Neuron (in vitro differentiated cells): ENCODE results near the gene SYAP1.

ENCODE experiments used
- H2AFZ ChIP-seq: one replicate; pipeline ENCODE4 v1.6.1; 2013; ENCODE audit warnings: low read depth, mild to moderate bottlenecking, inconsistent platforms, low read length, moderate library complexity
- H3K27me3 ChIP-seq: one replicate; pipeline ENCODE4 v1.6.1; 2013; ENCODE audit warnings: low read length; ENCODE audit not compliant: insufficient read depth
- H3K36me3 ChIP-seq: one replicate; pipeline ENCODE4 v1.6.1; 2013; ENCODE audit warnings: low read length; ENCODE audit not compliant: insufficient read depth
- H3K4me1 ChIP-seq: one replicate; pipeline ENCODE4 v1.6.1; 2013; ENCODE audit warnings: low read length; ENCODE audit not compliant: insufficient read depth
- H3K4me3 ChIP-seq: 2 replicates; pipeline ENCODE4 v1.5.1; 2013; ENCODE audit warnings: mild to moderate bottlenecking, low read length, moderate library complexity
- H3K9me3 ChIP-seq: one replicate; pipeline ENCODE4 v1.6.1; 2013; ENCODE audit warnings: low read length

SYAP1 gene

GRCh38 chrX:16719334-16720084 is at the start of gene SYAP1:
Gene SYAP1 (plus strand): TSS chrX:16719612. CDS start chrX:16719725, 113 bp downstream.
- peaks cover 6% of the 10 kb centered on the region for H3K4me1 ChIP-seq
- H3K27me3 ChIP-seq, result no peaks in the 10 kb centered on the region
- no peaks in the 10 kb centered on the region for H3K9me3 ChIP-seq
- H3K36me3 ChIP-seq, result peaks cover 2% of the 10 kb centered on the region
- peak within 1 kb of the TSS; percentile 78 for H3K4me3 ChIP-seq
- H2AFZ ChIP-seq, result peak within 1 kb of the TSS; percentile 7

- Histone ChIP-seq H3K36me3 (peaks cover 39% of the 10 kb centered on the region), H3K4me3 (no peak overlapping the region), H2AFZ (no peak overlapping the region), H3K9me3 (no peaks in the 10 kb centered on the region), H3K4me1 (no peaks in the 10 kb centered on the region), H3K27me3 (no peaks in the 10 kb centered on the region)
Measured at GRCh38 chrX:16671005-16671404, 48.4 kb upstream of the SYAP1 start.

- no peak overlapping the region for H3K4me3 ChIP-seq
- H3K4me1 ChIP-seq, result no peaks in the 10 kb centered on the region
- H3K9me3 ChIP-seq, result no peaks in the 10 kb centered on the region
- H2AFZ ChIP-seq, result no peak overlapping the region
- H3K27me3 ChIP-seq, result no peaks in the 10 kb centered on the region
- H3K36me3 ChIP-seq, result peaks cover 48% of the 10 kb centered on the region
Measured at GRCh38 chrX:16678689-16679088, 40.7 kb upstream of the SYAP1 start.

GRCh38 chrX:16683007-16683664 is 36.3 kb upstream of the SYAP1 start:
- H3K4me3 ChIP-seq, result no peak overlapping the region
- H3K9me3 ChIP-seq, result no peaks in the 10 kb centered on the region
- H3K4me1 ChIP-seq, result no peaks in the 10 kb centered on the region
- H3K27me3 ChIP-seq, result no peaks in the 10 kb centered on the region
- H2AFZ ChIP-seq, result no peak overlapping the region
- peaks cover 56% of the 10 kb centered on the region for H3K36me3 ChIP-seq

GRCh38 chrX:16687514-16687913 is 31.9 kb upstream of the SYAP1 start:
- peaks cover 68% of the 10 kb centered on the region for H3K36me3 ChIP-seq
- H3K27me3 ChIP-seq, result no peaks in the 10 kb centered on the region

GRCh38 chrX:16695079-16695676 is 24.2 kb upstream of the SYAP1 start:
- Histone ChIP-seq H3K9me3 (no peaks in the 10 kb centered on the region), H2AFZ (no peak overlapping the region), H3K27me3 (no peaks in the 10 kb centered on the region), H3K36me3 (peaks cover 61% of the 10 kb centered on the region), H3K4me1 (no peaks in the 10 kb centered on the region), H3K4me3 (no peak overlapping the region)

More at GRCh38 chrX:16687514-16687913, 31.9 kb upstream of the SYAP1 start:
- Histone ChIP-seq H2AFZ (no peak overlapping the region), H3K9me3 (no peaks in the 10 kb centered on the region), H3K4me3 (no peak overlapping the region), H3K4me1 (no peaks in the 10 kb centered on the region)

- no peak overlapping the region for H2AFZ ChIP-seq
- peaks cover 55% of the 10 kb centered on the region for H3K36me3 ChIP-seq
- H3K4me1 ChIP-seq, result no peaks in the 10 kb centered on the region
- no peaks in the 10 kb centered on the region for H3K9me3 ChIP-seq
- H3K27me3 ChIP-seq, result no peaks in the 10 kb centered on the region
- no peak overlapping the region for H3K4me3 ChIP-seq
Measured at GRCh38 chrX:16696956-16697355, 22.5 kb upstream of the SYAP1 start.

- Histone ChIP-seq H2AFZ (no peak overlapping the region), H3K4me1 (no peaks in the 10 kb centered on the region), H3K36me3 (peaks cover 42% of the 10 kb centered on the region), H3K4me3 (no peak overlapping the region), H3K27me3 (no peaks in the 10 kb centered on the region), H3K9me3 (no peaks in the 10 kb centered on the region)
Measured at GRCh38 chrX:16699389-16699788, 20.0 kb upstream of the SYAP1 start.

GRCh38 chrX:16700734-16701133 is 18.7 kb upstream of the SYAP1 start:
- Histone ChIP-seq H2AFZ (no peak overlapping the region), H3K36me3 (peaks cover 38% of the 10 kb centered on the region)

GRCh38 chrX:16702700-16703599 is 16.5 kb upstream of the SYAP1 start:
- H2AFZ ChIP-seq, result no peak overlapping the region
- H3K4me3 ChIP-seq, result no peak overlapping the region
- no peaks in the 10 kb centered on the region for H3K4me1 ChIP-seq
- H3K36me3 ChIP-seq, result peaks cover 37% of the 10 kb centered on the region
- no peaks in the 10 kb centered on the region for H3K27me3 ChIP-seq
- H3K9me3 ChIP-seq, result no peaks in the 10 kb centered on the region

More at GRCh38 chrX:16700734-16701133, 18.7 kb upstream of the SYAP1 start:
- Histone ChIP-seq H3K4me3 (no peak overlapping the region), H3K9me3 (no peaks in the 10 kb centered on the region), H3K27me3 (no peaks in the 10 kb centered on the region), H3K4me1 (no peaks in the 10 kb centered on the region)

- Histone ChIP-seq H3K9me3 (no peaks in the 10 kb centered on the region), H3K36me3 (peaks cover 30% of the 10 kb centered on the region), H3K27me3 (no peaks in the 10 kb centered on the region), H3K4me1 (no peaks in the 10 kb centered on the region), H2AFZ (no peak overlapping the region), H3K4me3 (no peak overlapping the region)
Measured at GRCh38 chrX:16705370-16705769, 14.0 kb upstream of the SYAP1 start.

GRCh38 chrX:16708016-16708415 is 11.4 kb upstream of the SYAP1 start:
- Histone ChIP-seq H3K27me3 (no peaks in the 10 kb centered on the region), H2AFZ (no peak overlapping the region), H3K4me1 (peaks cover 8% of the 10 kb centered on the region), H3K9me3 (no peaks in the 10 kb centered on the region), H3K4me3 (no peak overlapping the region), H3K36me3 (peaks cover 15% of the 10 kb centered on the region)
